Astrocyte (in vitro differentiated cells and primary cell): ENCODE data around the gene PDSS2.

ENCODE experiments used
- CTCF ChIP-seq: IDR thresholded peaks from 2 replicates; pipeline ENCODE4 v1.5.1; 2011; ENCODE audit warnings: low read depth, mild to moderate bottlenecking, inconsistent platforms, low read length, moderate library complexity; ENCODE audit not compliant: insufficient read depth
- EZH2 ChIP-seq: IDR thresholded peaks from 2 replicates; pipeline ENCODE4 v1.6.1; 2012; ENCODE audit warnings: mild to moderate bottlenecking, low read length, inconsistent platforms; ENCODE audit not compliant: insufficient read depth

- no peak for TF ChIP-seq CTCF
- TF ChIP-seq EZH2, result no peak
These were observed 184.0 kb downstream of the PDSS2 start for GRCh38 chr6:107275330-107275865.
